Right lobe of liver (tissue), 6 donors: ENCODE results near the gene EYA3. TPM values are rescaled to one million over a fixed set of nuclear protein-coding genes. Genes with fewer than 3 reads are reported as not detected.
A peak's percentile ranks its signal among the peaks of the same experiment; 100 is the strongest.

ENCODE experiments used
- ATAC-seq, 4 donors: fragments of 200-7000 bp; cut with Tn5 transposase; one replicate each; pipeline ENCODE4 v1.9.1; 2020; ENCODE audit warnings: mild to moderate bottlenecking in 4 of 4, moderate library complexity in 4 of 4
- DNase-seq, 3 donors: peaks; one replicate each; pipeline ENCODE4 v3.0.0-alpha.2; 2020
- H3K27ac ChIP-seq, 3 donors: fragments of 200-600 bp; one replicate each; pipeline ENCODE4 v1.8.0; 2022
- H3K27me3 ChIP-seq, 2 donors: fragments of 200-600 bp; one replicate each; pipeline ENCODE4 v1.8.0; 2022
- H3K36me3 ChIP-seq, 4 donors: fragments of 200-600 bp; sonication (generic) in 1 of 4; one replicate each; pipeline versions ENCODE4 v1.5.1 to v1.8.0; 2017 to 2022; ENCODE audit warnings: control low read depth in 1 of 4
- H3K4me1 ChIP-seq, 4 donors: fragments of 200-600 bp; sonication (generic) in 1 of 4; one replicate each; pipeline versions ENCODE4 v1.5.1 to v1.8.0; 2017 to 2022; ENCODE audit warnings: control low read depth in 1 of 4
- H3K4me3 ChIP-seq, 3 donors: fragments of 200-600 bp; one replicate each; pipeline ENCODE4 v1.8.0; 2022
- H3K9me3 ChIP-seq, 4 donors: fragments of 200-600 bp; sonication (generic) in 1 of 4; one replicate each; pipeline versions ENCODE4 v1.5.1 to v1.8.0; 2017 to 2022; ENCODE audit warnings: control low read depth in 1 of 4
- POLR2A ChIP-seq: fragments of 450-650 bp; IDR thresholded peaks from one replicate; pipeline ENCODE4 v1.6.1; 2017; ENCODE audit warnings: antibody characterized with exemption, mild to moderate bottlenecking
- WGBS: methylation state at CpG from one replicate; pipeline ENCODE4 v1.1.6; 2018; ENCODE audit warnings: low coverage, low lambda C conversion rate; ENCODE audit not compliant: insufficient coverage; ENCODE audit errors: missing lambda C conversion rate; 5-methylcytosine and 5-hydroxymethylcytosine counted together
- intact Hi-C, 2 donors: fragments of 100-400 bp; cut with DNase I; formaldehyde crosslinking; loops; one replicate each; pipeline versions ENCODE4 v1.11.2 to v1.14.1; 2022
- total RNA-seq, 6 experiments: library from RNA; depleted of rRNA in 2 of 6; stranded (reverse); fragments of >200 nt in 2 of 6; fragmentation: NEBNext Ultra II Directional in 3 of 6; extraction: Animal tissue kit (Norgen Biotek cat#: 25700) in 3 of 6; gene quantifications; one replicate each; pipeline versions ENCODE4 v1.1.0 to v1.2.4, GENCODE V29; 2016 to 2023
- TF ChIP-seq, protein P1 (sequence below), 4 donors: fragments of 200-600 bp in 3 of 4; fragments of 450-650 bp in 1 of 4; IDR thresholded peaks; one replicate each; pipeline versions ENCODE4 v1.5.1 to v1.8.0; 2016 to 2022; ENCODE audit warnings: antibody characterized with exemption in 4 of 4, mild to moderate bottlenecking in 2 of 4
- donor health status: DM: no; HTN: yes; CAD: no.
- donor health status: DM: no; HTN: no; CAD: no.
- donor health status: DM: no; HTN: no; CAD: no.
- donor health status: DM: no; HTN: yes; CAD: no.
- donor health status: DM: no; HTN: yes; CAD: no.

EYA3 gene
- total RNA-seq, 6 experiments from 2014 or later: 6.6 to 10.2 (median 7.3) TPM

DNA sequence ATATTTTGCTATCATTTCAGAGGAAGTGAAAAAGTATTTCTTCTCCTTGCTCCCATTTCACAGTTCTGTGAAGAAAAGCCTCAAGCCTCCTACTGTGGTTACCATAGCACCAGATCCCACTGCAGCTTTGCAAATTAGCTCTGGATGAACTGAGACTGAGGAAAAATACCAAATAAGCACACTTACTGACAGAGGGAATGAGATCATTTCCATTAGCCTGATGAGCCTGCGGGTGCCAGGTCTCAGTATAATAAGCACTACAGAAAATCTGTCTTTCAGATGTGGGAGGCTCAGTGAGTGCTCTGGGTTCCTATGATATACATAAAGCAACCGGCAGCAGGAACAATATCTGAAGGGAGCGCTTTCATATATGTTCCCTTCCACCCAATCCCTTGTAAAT lies 107.3 kb downstream of the EYA3 start:
- no peaks in the 10 kb centered on the region for H3K27me3 ChIP-seq
- peaks cover 0 to 8% (median 3%) of the 10 kb centered on the region in 4 donors for H3K4me1 ChIP-seq
- intact Hi-C loops: no loop called here
- DNase-seq (no peak), ATAC-seq (no peak)
- peaks cover 0 to 16% (median 5%) of the 10 kb centered on the region in 4 donors for H3K36me3 ChIP-seq
- H3K27ac ChIP-seq: no peak overlapping the region
- no peaks in the 10 kb centered on the region for H3K9me3 ChIP-seq
- 84% methylated on average over 3 of the region's 3 CpGs for WGBS
- TF ChIP-seq, protein P1, sequence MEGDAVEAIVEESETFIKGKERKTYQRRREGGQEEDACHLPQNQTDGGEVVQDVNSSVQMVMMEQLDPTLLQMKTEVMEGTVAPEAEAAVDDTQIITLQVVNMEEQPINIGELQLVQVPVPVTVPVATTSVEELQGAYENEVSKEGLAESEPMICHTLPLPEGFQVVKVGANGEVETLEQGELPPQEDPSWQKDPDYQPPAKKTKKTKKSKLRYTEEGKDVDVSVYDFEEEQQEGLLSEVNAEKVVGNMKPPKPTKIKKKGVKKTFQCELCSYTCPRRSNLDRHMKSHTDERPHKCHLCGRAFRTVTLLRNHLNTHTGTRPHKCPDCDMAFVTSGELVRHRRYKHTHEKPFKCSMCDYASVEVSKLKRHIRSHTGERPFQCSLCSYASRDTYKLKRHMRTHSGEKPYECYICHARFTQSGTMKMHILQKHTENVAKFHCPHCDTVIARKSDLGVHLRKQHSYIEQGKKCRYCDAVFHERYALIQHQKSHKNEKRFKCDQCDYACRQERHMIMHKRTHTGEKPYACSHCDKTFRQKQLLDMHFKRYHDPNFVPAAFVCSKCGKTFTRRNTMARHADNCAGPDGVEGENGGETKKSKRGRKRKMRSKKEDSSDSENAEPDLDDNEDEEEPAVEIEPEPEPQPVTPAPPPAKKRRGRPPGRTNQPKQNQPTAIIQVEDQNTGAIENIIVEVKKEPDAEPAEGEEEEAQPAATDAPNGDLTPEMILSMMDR (IDR thresholded peaks at IDR 0.05): no peak
- TF ChIP-seq POLR2A: no peak
- no peak overlapping the region for H3K4me3 ChIP-seq

DNA sequence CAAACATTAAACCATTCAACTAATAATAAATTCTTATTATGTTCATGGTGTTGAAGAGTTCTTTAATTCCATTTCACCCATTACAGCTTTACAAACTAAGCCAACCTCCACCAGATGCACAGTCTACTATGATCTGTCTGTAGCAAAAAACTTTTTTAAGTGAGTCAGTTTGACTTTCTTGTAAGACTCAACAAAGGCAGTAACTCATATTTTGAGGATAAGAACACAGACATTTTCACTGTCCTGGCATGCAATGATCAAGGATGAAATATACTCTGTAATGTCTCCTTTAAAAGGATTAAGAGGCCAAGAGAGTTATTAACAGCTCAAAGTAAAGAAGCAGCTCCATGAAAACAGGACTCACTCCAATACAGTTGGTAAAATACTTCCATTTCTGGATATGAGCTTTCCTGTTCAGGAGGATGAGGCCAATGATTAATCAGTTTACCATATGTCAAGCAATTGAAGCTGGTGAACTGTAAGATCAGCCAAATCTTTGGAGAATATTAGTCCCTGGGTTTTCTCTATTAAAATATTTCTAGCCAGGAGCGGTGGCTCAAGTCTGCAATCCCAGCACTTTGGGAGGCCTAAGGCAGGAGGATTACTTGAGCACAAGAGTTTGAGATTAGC lies 108.1 kb downstream of the EYA3 start:
- DNase-seq (no peak), ATAC-seq (no peak)
- intact Hi-C loops: no loop called here
- WGBS: 100% methylated on average over 1 of the region's 1 CpG
- TF ChIP-seq, protein P1 (IDR thresholded peaks at IDR 0.05): no peak
- TF ChIP-seq POLR2A: no peak
- H3K4me3 ChIP-seq: no peak overlapping the region
- H3K27me3 ChIP-seq: no peaks in the 10 kb centered on the region
- H3K36me3 ChIP-seq: peaks cover 0 to 16% (median 5%) of the 10 kb centered on the region in 4 donors
- H3K9me3 ChIP-seq: no peaks in the 10 kb centered on the region
- H3K4me1 ChIP-seq: peaks cover 0 to 8% (median 3%) of the 10 kb centered on the region in 4 donors
- H3K27ac ChIP-seq: no peak overlapping the region

DNA sequence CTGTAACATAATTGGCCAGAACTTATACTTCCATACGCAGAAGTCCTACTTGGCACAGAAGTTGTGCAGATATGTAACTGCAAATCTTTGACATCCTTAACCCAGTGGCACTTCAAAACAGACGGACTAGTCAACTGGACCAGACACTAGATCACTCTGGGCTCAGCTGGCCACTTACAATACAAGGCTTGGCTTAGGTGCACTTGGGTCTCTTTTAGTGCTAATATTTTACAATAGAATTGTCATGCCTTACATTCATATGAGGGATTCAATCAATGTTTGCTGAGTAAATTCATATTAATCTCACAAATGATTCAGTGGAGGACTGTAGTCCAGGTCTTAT lies 108.6 kb downstream of the EYA3 start:
- peaks cover 0 to 8% (median 3%) of the 10 kb centered on the region in 4 donors for H3K4me1 ChIP-seq
- no peaks in the 10 kb centered on the region for H3K27me3 ChIP-seq
- no peak for DNase-seq
- 15% methylated on average over 2 of the region's 2 CpGs for WGBS
- H3K36me3 ChIP-seq: peaks cover 0 to 16% (median 5%) of the 10 kb centered on the region in 4 donors
- no peak overlapping the region for H3K27ac ChIP-seq
- H3K4me3 ChIP-seq: no peak overlapping the region
- TF ChIP-seq, protein P1 (IDR thresholded peaks at IDR 0.05): no peak
- TF ChIP-seq POLR2A: no peak
- no peaks in the 10 kb centered on the region for H3K9me3 ChIP-seq
- ATAC-seq: no peak
- intact Hi-C loops: loop anchor here in 1 of 2 donors (10.0 kb wide), 1 partner anchor 125 kb away; no protein-coding TSS in a partner anchor

DNA sequence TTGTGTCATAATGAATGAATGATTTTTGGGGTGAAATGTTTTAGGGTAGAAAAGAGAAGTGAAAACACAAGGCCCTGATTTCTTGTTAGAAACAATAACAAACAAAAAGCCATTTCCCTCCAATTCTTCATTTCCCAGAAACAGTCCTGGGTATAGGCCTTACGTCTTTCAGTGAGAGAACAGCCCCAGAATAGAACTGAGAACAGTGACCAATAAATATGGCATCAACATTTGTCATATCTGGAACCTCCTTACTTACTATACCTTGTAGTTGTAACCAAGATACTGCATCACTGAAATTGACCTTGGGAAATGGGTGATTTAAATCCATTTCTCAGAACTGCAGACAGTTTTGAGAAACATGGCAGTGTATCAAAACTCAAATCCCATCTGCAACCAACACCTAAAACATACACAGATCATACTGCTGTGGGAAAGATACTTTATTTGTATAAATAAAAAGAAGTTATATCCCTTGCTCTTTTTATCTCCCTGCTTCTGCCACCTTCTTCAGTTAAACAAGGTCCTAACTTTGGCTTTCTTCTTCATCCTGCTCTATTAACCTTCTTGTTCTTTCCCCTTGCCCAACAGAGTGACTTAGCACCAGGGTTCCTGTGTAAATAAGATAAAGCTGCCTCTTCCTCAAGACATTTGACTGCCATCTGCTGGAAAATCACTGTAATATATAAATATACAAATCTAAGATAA lies 109.1 kb downstream of the EYA3 start:
- TF ChIP-seq, protein P1 (IDR thresholded peaks at IDR 0.05): peak; percentile 50 to 69 (median 54)
- no peak for TF ChIP-seq POLR2A
- intact Hi-C loops: loop anchor here in 1 of 2 donors (10.0 kb wide), 1 partner anchor 125 kb away; no protein-coding TSS in a partner anchor

More for the DNA sequence above, 109.1 kb downstream of the EYA3 start:
- no peak for DNase-seq
- Histone ChIP-seq H3K4me3 (no peak overlapping the region), H3K36me3 (peaks cover 0 to 16% (median 5%) of the 10 kb centered on the region in 4 donors), H3K4me1 (peaks cover 0 to 8% (median 3%) of the 10 kb centered on the region in 4 donors), H3K27me3 (no peaks in the 10 kb centered on the region), H3K9me3 (no peaks in the 10 kb centered on the region), H3K27ac (no peak overlapping the region)
- ATAC-seq: peak; percentile 75 to 87 (median 80)
- 27% methylated on average over 1 of the region's 1 CpG for WGBS
